H1 (cell line): ENCODE measurements around the gene NXPH4. TPM values are rescaled to one million over a fixed set of nuclear protein-coding genes. Genes with fewer than 3 reads are reported as not detected.

Experiments
- ATF2 ChIP-seq: IDR thresholded peaks from 2 replicates; pipeline ENCODE4 v1.6.1; 2012; ENCODE audit warnings: low read length, inconsistent platforms
- CTCF ChIP-seq, 3 experiments: IDR thresholded peaks; 1 replicate in 2 of 3; 2 replicates in 1 of 3; pipeline versions ENCODE4 v1.5.1 to v1.6.1; 2011; ENCODE audit warnings: low read length in 3 of 3, mild to moderate bottlenecking in 3 of 3, inconsistent platforms in 2 of 3, low read depth in 1 of 3, moderate library complexity in 1 of 3; ENCODE audit not compliant: insufficient read depth in 1 of 3; ENCODE audit errors: control extremely low read depth in 1 of 3
- E2F6 ChIP-seq: IDR thresholded peaks from 2 replicates; pipeline ENCODE4 v1.6.1; 2012; ENCODE audit warnings: inconsistent platforms
- RAD21 ChIP-seq, 2 experiments: IDR thresholded peaks in 1 of 2; conservative IDR thresholded peaks in 1 of 2; 2 replicates each; pipeline ENCODE4 v1.6.1; 2011; ENCODE audit warnings: low read depth in 2 of 2, low read length in 2 of 2, improper control_type of control experiment in 1 of 2, inconsistent platforms in 1 of 2, mild to moderate bottlenecking in 1 of 2, moderate library complexity in 1 of 2
- SRF ChIP-seq: IDR thresholded peaks from 2 replicates; pipeline ENCODE4 v1.6.1; 2011; ENCODE audit warnings: mild to moderate bottlenecking, low read depth, low read length, moderate library complexity
- SUZ12 ChIP-seq: fragments of 200-600 bp; sonication (generic); IDR thresholded peaks from 2 replicates; pipeline ENCODE4 v1.6.1; 2012; ENCODE audit warnings: mild to moderate bottlenecking, inconsistent platforms, low read length, moderate library complexity, mixed read lengths
- TEAD4 ChIP-seq: IDR thresholded peaks from 2 replicates; pipeline ENCODE4 v1.6.1; 2012; ENCODE audit warnings: low read depth, low read length, inconsistent platforms, mixed read lengths
- polyA plus RNA-seq, 7 experiments: library from polyadenylated mRNA; depleted of rRNA in 3 of 7; stranded (reverse) in 5 of 7; unstranded in 2 of 7; fragments of >200 nt in 5 of 7; fragments of 200-250 nt in 2 of 7; gene quantifications; 1 replicate in 5 of 7; 2 replicates in 1 of 7; 4 replicates in 1 of 7; pipeline versions ENCODE4 v1.2.1 to v1.2.3, GENCODE V29; 2011 to 2013; ENCODE audit warnings: missing spikeins in 2 of 7, mixed read lengths in 2 of 7
- total RNA-seq: library from RNA; stranded (reverse); fragmentation: NEBNext Ultra II Directional; extraction: Animal tissue kit (Norgen Biotek cat#: 25700); gene quantifications from 2 replicates; pipeline ENCODE4 v1.2.1, GENCODE V29; 2021

Gene NXPH4
- total and polyA plus RNA-seq, 2 of the 8 experiments (the other 6 are each of a cell fraction or from before 2014, with no cell fraction given) = 0.92 to 1.7 TPM

GRCh38 chr12:57182918-57183575, 33.5 kb upstream of the NXPH4 start (continued):
- TF ChIP-seq ATF2 (no peak), CTCF (IDR thresholded peaks at IDR 0.05; ENCODE audit: control extremely low read depth in 1 of 3, insufficient read depth in 1 of 3, low read depth in 1 of 3, low read length in 3 of 3) (peak in 2 of 3 experiments; percentile 82 to 96; a peak in 3 of 4 replicates), SUZ12 (no peak), RAD21 (IDR thresholded peaks at IDR 0.05 in 1 of 2, conservative IDR thresholded peaks at IDR 0.05 in 1 of 2; ENCODE audit: low read depth in 2 of 2, low read length in 2 of 2) (peak; percentile 71 to 76), TEAD4 (no peak), SRF (no peak), E2F6 (no peak)
